Measurements from ENCODE around the gene AUH. TPM values are rescaled to one million over a fixed set of nuclear protein-coding genes. Genes with fewer than 3 reads are reported as not detected.

AUH gene
- polyA plus RNA-seq, 1 donor from 2014 or later: 42.6 TPM

DNA sequence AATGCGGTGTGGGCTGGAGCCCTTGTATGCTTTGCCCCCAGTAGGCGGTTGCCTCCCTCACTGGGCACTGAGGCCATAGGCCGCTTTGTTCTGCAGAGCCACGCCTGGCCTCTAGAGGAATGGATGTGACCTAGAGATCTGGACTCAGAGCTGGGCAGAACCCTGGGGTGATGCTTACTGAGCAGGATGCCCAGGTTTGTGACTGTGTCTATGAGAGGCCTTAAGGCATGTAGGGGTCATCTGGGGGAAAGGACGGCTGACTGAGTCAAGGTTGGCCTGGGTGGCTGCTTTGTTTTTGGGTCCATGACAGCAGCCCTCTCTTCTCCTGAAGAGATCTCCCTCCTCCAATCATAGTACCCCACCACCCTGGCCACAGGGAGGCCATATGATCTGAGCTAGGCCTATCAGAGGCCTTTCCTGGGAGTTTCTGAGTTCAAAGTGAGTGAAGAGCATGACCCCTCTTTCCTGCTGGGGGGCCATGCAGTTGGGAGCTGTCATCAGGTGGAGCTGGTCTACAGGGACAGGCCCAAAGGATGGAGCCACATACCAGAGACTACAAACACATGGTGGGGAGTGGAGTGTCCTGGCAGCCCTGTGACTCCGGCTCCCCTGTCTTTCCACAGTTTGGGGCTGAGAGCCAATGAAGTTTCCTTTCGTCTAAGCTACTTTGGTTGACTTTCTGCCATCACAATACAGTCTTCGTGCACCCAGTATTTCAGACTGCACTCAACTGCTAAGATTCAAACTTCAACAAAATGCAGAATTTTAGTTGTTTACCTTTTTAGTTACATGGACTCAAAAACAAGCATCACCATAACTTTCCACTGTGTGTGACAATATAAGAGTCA, 165.4 kb downstream of the AUH start:
- no peaks in the 10 kb centered on the region for H3K9me2 ChIP-seq (ENCODE audit: insufficient read depth, low read length)
- H4K20me1 ChIP-seq (ENCODE audit: insufficient read depth): no peaks in the 10 kb centered on the region
- H2AFZ ChIP-seq (ENCODE audit: low read depth, low read length): no peak overlapping the region
- H3K9ac ChIP-seq (ENCODE audit: low read length): no peak overlapping the region
- H3K27me3 ChIP-seq (ENCODE audit: insufficient read depth, low read depth, low read length): peaks cover 20% of the 10 kb centered on the region
- no peaks in the 10 kb centered on the region for H3K9me3 ChIP-seq (ENCODE audit: low read length)
- H3K36me3 ChIP-seq (ENCODE audit: insufficient read depth, low read length): no peaks in the 10 kb centered on the region
- no peak overlapping the region for H3K27ac ChIP-seq (ENCODE audit: low read length)
- no peak overlapping the region for H3K4me3 ChIP-seq (ENCODE audit: low read length)
- H3K4me2 ChIP-seq (ENCODE audit: low read length): no peak overlapping the region
- H3F3A ChIP-seq (ENCODE audit: insufficient read depth, low read length, poor library complexity, severe bottlenecking): peaks cover 3% of the 10 kb centered on the region
- TF ChIP-seq MXI1 (conservative IDR thresholded peaks at IDR 0.05; ENCODE audit: poor library complexity, severe bottlenecking) (no peak), SMC3 (conservative IDR thresholded peaks at IDR 0.05; ENCODE audit: poor library complexity) (no peak), RAD21 (conservative IDR thresholded peaks at IDR 0.05) (no peak), REST (IDR thresholded peaks at IDR 0.05; ENCODE audit: borderline replicate concordance) (no peak), EP300 (conservative IDR thresholded peaks at IDR 0.05; ENCODE audit: poor library complexity, severe bottlenecking) (no peak), EZH2 (IDR thresholded peaks at IDR 0.05; ENCODE audit: borderline replicate concordance, insufficient read depth, low read length, poor library complexity, severe bottlenecking) (no peak), CTCF (IDR thresholded peaks at IDR 0.05; ENCODE audit: poor library complexity, severe bottlenecking) (no peak), TAF1 (IDR thresholded peaks at IDR 0.05; ENCODE audit: low read depth) (no peak), POLR2AphosphoS5 (IDR thresholded peaks at IDR 0.05) (no peak)
- no peaks in the 10 kb centered on the region for H3K79me2 ChIP-seq (replicated peaks; ENCODE audit: insufficient read depth, low read length)

DNA sequence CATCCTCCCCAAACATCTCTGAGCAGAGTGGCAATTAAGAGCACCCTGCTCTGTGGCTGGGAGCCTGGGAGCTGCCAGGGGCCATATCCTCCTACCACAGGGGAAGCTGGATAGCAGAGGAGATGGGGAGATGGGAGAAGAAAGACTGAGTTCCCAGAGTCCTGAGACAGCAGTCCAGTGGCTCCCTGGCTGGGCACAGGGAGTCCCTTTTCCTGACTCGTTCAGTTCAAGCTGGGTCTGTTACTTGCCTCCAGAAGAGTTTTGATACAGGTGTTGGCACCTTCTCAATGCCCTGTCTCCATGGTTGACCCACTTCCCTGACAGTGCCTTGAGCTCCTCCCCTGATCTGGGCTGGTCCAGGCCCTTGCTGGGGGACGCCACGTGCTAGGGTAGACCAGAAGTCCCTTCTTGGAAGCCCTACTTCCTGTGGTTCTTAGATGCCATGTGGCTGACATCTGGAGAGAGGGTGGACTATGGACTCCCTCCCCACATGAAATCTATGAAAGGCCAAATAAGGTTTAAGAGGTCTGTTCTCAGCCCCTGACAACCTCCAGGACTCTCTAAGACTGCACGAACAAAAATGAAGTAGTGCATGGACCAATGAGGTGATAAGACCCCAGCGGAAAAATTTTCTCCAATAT, 166.2 kb downstream of the AUH start:
- H3K79me2 ChIP-seq (replicated peaks; ENCODE audit: insufficient read depth, low read length): no peaks in the 10 kb centered on the region
- TF ChIP-seq SMC3 (conservative IDR thresholded peaks at IDR 0.05; ENCODE audit: poor library complexity): no peak
- TF ChIP-seq MXI1 (conservative IDR thresholded peaks at IDR 0.05; ENCODE audit: poor library complexity, severe bottlenecking): no peak
- no peak for TF ChIP-seq REST (IDR thresholded peaks at IDR 0.05; ENCODE audit: borderline replicate concordance)
- TF ChIP-seq EP300 (conservative IDR thresholded peaks at IDR 0.05; ENCODE audit: poor library complexity, severe bottlenecking): no peak
- no peak for TF ChIP-seq POLR2AphosphoS5 (IDR thresholded peaks at IDR 0.05)
- TF ChIP-seq CTCF (IDR thresholded peaks at IDR 0.05; ENCODE audit: poor library complexity, severe bottlenecking): no peak
- no peak for TF ChIP-seq RAD21 (conservative IDR thresholded peaks at IDR 0.05)
- TF ChIP-seq EZH2 (IDR thresholded peaks at IDR 0.05; ENCODE audit: borderline replicate concordance, insufficient read depth, low read length, poor library complexity, severe bottlenecking): no peak
- TF ChIP-seq TAF1 (IDR thresholded peaks at IDR 0.05; ENCODE audit: low read depth): no peak
- H3K27me3 ChIP-seq (ENCODE audit: insufficient read depth, low read depth, low read length): peaks cover 20% of the 10 kb centered on the region
- H3F3A ChIP-seq (ENCODE audit: insufficient read depth, low read length, poor library complexity, severe bottlenecking): peaks cover 3% of the 10 kb centered on the region
- no peak overlapping the region for H3K27ac ChIP-seq (ENCODE audit: low read length)
- no peak overlapping the region for H3K9ac ChIP-seq (ENCODE audit: low read length)
- H3K4me2 ChIP-seq (ENCODE audit: low read length): no peak overlapping the region
- H3K9me3 ChIP-seq (ENCODE audit: low read length): no peaks in the 10 kb centered on the region
- H2AFZ ChIP-seq (ENCODE audit: low read depth, low read length): no peak overlapping the region
- H3K36me3 ChIP-seq (ENCODE audit: insufficient read depth, low read length): no peaks in the 10 kb centered on the region
- H3K4me3 ChIP-seq (ENCODE audit: low read length): no peak overlapping the region
- H4K20me1 ChIP-seq (ENCODE audit: insufficient read depth): no peaks in the 10 kb centered on the region
- H3K9me2 ChIP-seq (ENCODE audit: insufficient read depth, low read length): no peaks in the 10 kb centered on the region
